K562 (cell line): ENCODE data around the gene RARRES2. TPM values are rescaled to one million over a fixed set of nuclear protein-coding genes. Genes with fewer than 3 reads are reported as not detected.

Experiments
- BRCA1 ChIP-seq, 2 experiments: fragments of 450-650 bp in 1 of 2; sonication (generic) in 1 of 2; formaldehyde crosslinking in 1 of 2; IDR thresholded peaks; 2 replicates each; pipeline versions ENCODE4 v1.5.0 to v1.6.1; 2017 to 2020; ENCODE audit warnings: mild to moderate bottlenecking in 1 of 2, missing genetic modification reagents in 1 of 2
- E2F3 ChIP-seq: fragments of 250-450 bp; sonication (Bioruptor Pico); IDR thresholded peaks from 2 replicates; pipeline ENCODE4 v1.4.0; 2020; ENCODE audit warnings: mild to moderate bottlenecking
- HSF4 ChIP-seq: fragments of 250-450 bp; sonication (Bioruptor Pico); IDR thresholded peaks from 2 replicates; pipeline ENCODE4 v2.1.2; 2022; ENCODE audit warnings: mild to moderate bottlenecking, moderate library complexity, borderline replicate concordance
- NR2C1 ChIP-seq, 2 experiments: fragments of 450-650 bp; IDR thresholded peaks; 2 replicates each; pipeline ENCODE4 v1.6.1; 2017; ENCODE audit warnings: mild to moderate bottlenecking in 2 of 2, antibody characterized with exemption in 1 of 2, inconsistent platforms in 1 of 2, missing compliant biosample characterization in 1 of 2, missing genetic modification characterization in 1 of 2
- POU5F1 ChIP-seq: fragments of 150-350 bp; IDR thresholded peaks from 2 replicates; pipeline ENCODE4 v1.6.1; 2014; ENCODE audit warnings: borderline replicate concordance, low read length, low read depth, mild to moderate bottlenecking; ENCODE audit not compliant: partially characterized antibody
- RAD51 ChIP-seq: fragments of 450-650 bp; IDR thresholded peaks from 2 replicates; pipeline ENCODE4 v1.7.1; 2016; ENCODE audit warnings: low read depth, mild to moderate bottlenecking, borderline replicate concordance
- SREBF1 ChIP-seq: fragments of 150-350 bp; IDR thresholded peaks from 2 replicates; pipeline ENCODE4 v1.6.1; 2014; ENCODE audit warnings: antibody characterized with exemption, low read depth, low read length, borderline replicate concordance
- ZNF274 ChIP-seq: IDR thresholded peaks from 2 replicates; pipeline ENCODE4 v1.6.1; 2011; ENCODE audit warnings: low read depth, mild to moderate bottlenecking, low read length, moderate library complexity, borderline replicate concordance
- ZNF780A ChIP-seq: fragments of 250-450 bp; sonication (Bioruptor Pico); IDR thresholded peaks from 2 replicates; pipeline ENCODE4 v1.5.0; 2021; ENCODE audit warnings: mild to moderate bottlenecking
- polyA plus RNA-seq, 8 experiments: library from polyadenylated mRNA; depleted of rRNA in 4 of 8; stranded (reverse) in 5 of 8; unstranded in 3 of 8; fragments of >200 nt; fragmentation: Nextera tagmentation in 2 of 8; fragmentation: Illumina TruSeq in 1 of 8; extraction: Ambion mirVana in 2 of 8; extraction: Trizol in 1 of 8; gene quantifications; 2 replicates each; pipeline versions ENCODE4 v1.2.1 to v1.2.3, GENCODE V29; 2011 to 2014; ENCODE audit warnings: inconsistent platforms in 1 of 8, missing spikeins in 1 of 8
- total RNA-seq, 7 experiments: library from RNA; depleted of rRNA in 6 of 7; stranded (reverse); fragments of >200 nt in 6 of 7; fragmentation: Illumina TruSeq in 2 of 7; extraction: Trizol in 2 of 7; gene quantifications; 2 replicates each; pipeline versions ENCODE4 v1.2.1 to v1.2.3, GENCODE V29; 2011 to 2021; ENCODE audit warnings: low replicate concordance in 1 of 7
- TF ChIP-seq, protein P1 (sequence below): sonication (generic); formaldehyde crosslinking; IDR thresholded peaks from 2 replicates; pipeline ENCODE4 v1.8.1; 2023; ENCODE audit warnings: missing genetic modification reagents, mild to moderate bottlenecking, borderline replicate concordance
- TF ChIP-seq, protein P2 (sequence below): fragments of 250-450 bp; sonication (Bioruptor Pico); IDR thresholded peaks from 2 replicates; pipeline ENCODE4 v1.4.0; 2020; ENCODE audit warnings: mild to moderate bottlenecking, moderate library complexity
- TF ChIP-seq, protein P3 (sequence below): fragments of 250-450 bp; sonication (Bioruptor Pico); IDR thresholded peaks from 2 replicates; pipeline ENCODE4 v1.5.0; 2020; ENCODE audit warnings: mild to moderate bottlenecking, borderline replicate concordance
- TF ChIP-seq, protein P4 (sequence below), 2 experiments: fragments of 450-650 bp; conservative IDR thresholded peaks; 2 replicates each; pipeline ENCODE4 v1.6.1; 2017; ENCODE audit warnings: mild to moderate bottlenecking in 2 of 2, moderate library complexity in 2 of 2
- TF ChIP-seq, protein P5 (sequence below): fragments of 250-450 bp; sonication (Bioruptor Pico); IDR thresholded peaks from 2 replicates; pipeline ENCODE4 v1.5.0; 2021

RARRES2 gene
- total and polyA plus RNA-seq, 9 of the 15 experiments (the other 6 are each of a cell fraction or from before 2014, with no cell fraction given): 0.11 to 1.7 (median 0.23) TPM; not detected in 6

DNA sequence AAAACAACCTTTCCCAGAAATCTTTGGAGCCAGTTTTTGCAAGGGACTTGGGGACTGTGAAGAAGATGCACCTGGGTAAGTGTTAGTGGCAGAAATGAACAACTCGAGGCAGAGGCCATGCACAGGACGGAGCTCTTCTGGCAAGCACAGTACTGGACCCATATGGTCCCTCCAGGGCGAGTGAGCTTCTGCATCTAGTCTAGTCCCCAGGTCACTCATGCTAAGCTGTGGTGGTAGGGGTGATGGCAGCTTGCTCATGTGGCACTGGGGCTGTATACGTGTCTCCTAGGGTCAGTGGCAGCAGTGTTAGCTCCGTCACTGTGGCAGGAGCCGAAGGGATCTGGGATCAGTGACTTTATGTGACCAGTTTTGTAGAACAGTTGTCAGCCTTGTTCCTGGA is 27.6 kb downstream of the RARRES2 start (continued):
- TF ChIP-seq, protein P1, sequence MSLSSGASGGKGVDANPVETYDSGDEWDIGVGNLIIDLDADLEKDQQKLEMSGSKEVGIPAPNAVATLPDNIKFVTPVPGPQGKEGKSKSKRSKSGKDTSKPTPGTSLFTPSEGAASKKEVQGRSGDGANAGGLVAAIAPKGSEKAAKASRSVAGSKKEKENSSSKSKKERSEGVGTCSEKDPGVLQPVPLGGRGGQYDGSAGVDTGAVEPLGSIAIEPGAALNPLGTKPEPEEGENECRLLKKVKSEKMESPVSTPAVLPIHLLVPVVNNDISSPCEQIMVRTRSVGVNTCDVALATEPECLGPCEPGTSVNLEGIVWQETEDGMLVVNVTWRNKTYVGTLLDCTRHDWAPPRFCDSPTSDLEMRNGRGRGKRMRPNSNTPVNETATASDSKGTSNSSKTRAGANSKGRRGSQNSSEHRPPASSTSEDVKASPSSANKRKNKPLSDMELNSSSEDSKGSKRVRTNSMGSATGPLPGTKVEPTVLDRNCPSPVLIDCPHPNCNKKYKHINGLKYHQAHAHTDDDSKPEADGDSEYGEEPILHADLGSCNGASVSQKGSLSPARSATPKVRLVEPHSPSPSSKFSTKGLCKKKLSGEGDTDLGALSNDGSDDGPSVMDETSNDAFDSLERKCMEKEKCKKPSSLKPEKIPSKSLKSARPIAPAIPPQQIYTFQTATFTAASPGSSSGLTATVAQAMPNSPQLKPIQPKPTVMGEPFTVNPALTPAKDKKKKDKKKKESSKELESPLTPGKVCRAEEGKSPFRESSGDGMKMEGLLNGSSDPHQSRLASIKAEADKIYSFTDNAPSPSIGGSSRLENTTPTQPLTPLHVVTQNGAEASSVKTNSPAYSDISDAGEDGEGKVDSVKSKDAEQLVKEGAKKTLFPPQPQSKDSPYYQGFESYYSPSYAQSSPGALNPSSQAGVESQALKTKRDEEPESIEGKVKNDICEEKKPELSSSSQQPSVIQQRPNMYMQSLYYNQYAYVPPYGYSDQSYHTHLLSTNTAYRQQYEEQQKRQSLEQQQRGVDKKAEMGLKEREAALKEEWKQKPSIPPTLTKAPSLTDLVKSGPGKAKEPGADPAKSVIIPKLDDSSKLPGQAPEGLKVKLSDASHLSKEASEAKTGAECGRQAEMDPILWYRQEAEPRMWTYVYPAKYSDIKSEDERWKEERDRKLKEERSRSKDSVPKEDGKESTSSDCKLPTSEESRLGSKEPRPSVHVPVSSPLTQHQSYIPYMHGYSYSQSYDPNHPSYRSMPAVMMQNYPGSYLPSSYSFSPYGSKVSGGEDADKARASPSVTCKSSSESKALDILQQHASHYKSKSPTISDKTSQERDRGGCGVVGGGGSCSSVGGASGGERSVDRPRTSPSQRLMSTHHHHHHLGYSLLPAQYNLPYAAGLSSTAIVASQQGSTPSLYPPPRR (CRISPR knock-in tag): no peak
- TF ChIP-seq NR2C1 (IDR thresholded peaks at IDR 0.05) (no peak), NR2C1 (tag; IDR thresholded peaks at IDR 0.05) (0 out of 2 replicates have a peak, but pooled peaks have one; percentile 37), ZNF274 (no peak), SREBF1 (no peak), POU5F1 (no peak), E2F3 (CRISPR knock-in tag) (peak; percentile 78; the same call in 1 of the 2 replicates), RAD51 (no peak), ZNF780A (CRISPR knock-in tag) (no peak), BRCA1 (IDR thresholded peaks at IDR 0.05) (no peak), BRCA1 (CRISPR knock-in tag; IDR thresholded peaks at IDR 0.05) (no peak), HSF4 (CRISPR knock-in tag) (no peak)
- TF ChIP-seq, protein P2, sequence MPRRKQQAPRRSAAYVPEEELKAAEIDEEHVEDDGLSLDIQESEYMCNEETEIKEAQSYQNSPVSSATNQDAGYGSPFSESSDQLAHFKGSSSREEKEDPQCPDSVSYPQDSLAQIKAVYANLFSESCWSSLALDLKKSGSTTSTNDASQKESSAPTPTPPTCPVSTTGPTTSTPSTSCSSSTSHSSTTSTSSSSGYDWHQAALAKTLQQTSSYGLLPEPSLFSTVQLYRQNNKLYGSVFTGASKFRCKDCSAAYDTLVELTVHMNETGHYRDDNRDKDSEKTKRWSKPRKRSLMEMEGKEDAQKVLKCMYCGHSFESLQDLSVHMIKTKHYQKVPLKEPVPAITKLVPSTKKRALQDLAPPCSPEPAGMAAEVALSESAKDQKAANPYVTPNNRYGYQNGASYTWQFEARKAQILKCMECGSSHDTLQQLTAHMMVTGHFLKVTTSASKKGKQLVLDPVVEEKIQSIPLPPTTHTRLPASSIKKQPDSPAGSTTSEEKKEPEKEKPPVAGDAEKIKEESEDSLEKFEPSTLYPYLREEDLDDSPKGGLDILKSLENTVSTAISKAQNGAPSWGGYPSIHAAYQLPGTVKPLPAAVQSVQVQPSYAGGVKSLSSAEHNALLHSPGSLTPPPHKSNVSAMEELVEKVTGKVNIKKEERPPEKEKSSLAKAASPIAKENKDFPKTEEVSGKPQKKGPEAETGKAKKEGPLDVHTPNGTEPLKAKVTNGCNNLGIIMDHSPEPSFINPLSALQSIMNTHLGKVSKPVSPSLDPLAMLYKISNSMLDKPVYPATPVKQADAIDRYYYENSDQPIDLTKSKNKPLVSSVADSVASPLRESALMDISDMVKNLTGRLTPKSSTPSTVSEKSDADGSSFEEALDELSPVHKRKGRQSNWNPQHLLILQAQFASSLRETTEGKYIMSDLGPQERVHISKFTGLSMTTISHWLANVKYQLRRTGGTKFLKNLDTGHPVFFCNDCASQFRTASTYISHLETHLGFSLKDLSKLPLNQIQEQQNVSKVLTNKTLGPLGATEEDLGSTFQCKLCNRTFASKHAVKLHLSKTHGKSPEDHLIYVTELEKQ: 0 out of 2 replicates have a peak, but pooled peaks have one; percentile 7
- TF ChIP-seq, protein P3, sequence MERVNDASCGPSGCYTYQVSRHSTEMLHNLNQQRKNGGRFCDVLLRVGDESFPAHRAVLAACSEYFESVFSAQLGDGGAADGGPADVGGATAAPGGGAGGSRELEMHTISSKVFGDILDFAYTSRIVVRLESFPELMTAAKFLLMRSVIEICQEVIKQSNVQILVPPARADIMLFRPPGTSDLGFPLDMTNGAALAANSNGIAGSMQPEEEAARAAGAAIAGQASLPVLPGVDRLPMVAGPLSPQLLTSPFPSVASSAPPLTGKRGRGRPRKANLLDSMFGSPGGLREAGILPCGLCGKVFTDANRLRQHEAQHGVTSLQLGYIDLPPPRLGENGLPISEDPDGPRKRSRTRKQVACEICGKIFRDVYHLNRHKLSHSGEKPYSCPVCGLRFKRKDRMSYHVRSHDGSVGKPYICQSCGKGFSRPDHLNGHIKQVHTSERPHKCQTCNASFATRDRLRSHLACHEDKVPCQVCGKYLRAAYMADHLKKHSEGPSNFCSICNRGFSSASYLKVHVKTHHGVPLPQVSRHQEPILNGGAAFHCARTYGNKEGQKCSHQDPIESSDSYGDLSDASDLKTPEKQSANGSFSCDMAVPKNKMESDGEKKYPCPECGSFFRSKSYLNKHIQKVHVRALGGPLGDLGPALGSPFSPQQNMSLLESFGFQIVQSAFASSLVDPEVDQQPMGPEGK: no peak
- TF ChIP-seq, protein P4, sequence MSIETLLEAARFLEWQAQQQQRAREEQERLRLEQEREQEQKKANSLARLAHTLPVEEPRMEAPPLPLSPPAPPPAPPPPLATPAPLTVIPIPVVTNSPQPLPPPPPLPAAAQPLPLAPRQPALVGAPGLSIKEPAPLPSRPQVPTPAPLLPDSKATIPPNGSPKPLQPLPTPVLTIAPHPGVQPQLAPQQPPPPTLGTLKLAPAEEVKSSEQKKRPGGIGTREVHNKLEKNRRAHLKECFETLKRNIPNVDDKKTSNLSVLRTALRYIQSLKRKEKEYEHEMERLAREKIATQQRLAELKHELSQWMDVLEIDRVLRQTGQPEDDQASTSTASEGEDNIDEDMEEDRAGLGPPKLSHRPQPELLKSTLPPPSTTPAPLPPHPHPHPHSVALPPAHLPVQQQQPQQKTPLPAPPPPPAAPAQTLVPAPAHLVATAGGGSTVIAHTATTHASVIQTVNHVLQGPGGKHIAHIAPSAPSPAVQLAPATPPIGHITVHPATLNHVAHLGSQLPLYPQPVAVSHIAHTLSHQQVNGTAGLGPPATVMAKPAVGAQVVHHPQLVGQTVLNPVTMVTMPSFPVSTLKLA (conservative IDR thresholded peaks at IDR 0.05): no peak
- TF ChIP-seq, protein P5, sequence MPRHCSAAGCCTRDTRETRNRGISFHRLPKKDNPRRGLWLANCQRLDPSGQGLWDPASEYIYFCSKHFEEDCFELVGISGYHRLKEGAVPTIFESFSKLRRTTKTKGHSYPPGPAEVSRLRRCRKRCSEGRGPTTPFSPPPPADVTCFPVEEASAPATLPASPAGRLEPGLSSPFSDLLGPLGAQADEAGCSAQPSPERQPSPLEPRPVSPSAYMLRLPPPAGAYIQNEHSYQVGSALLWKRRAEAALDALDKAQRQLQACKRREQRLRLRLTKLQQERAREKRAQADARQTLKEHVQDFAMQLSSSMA (CRISPR knock-in tag): no peak
